ENCODE measurements around the gene SHROOM3.
A peak's percentile ranks its signal among the peaks of the same experiment; 100 is the strongest.

Gene SHROOM3

DNA sequence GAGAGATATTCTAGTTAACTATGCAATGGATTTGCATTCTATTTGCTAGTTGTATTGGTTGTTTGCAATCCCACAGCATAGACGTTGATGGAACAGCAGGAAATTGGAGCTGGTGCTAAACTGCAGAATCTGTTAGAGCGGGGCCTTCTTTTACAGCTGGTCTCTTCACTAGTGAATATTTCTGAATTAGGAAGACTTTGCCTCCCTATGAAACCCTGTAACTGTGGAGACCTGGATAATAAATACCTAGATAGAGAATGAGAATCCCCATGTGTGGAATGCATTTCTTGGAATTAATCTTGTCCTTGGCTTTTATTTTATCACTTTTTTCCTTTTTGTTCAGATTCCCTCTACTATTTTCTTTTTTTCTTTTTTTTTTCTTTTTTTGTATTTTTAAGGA is 109.7 kb downstream of the SHROOM3 start:
- no peak for DNase-seq

GRCh38 chr4:76545226-76545884 is 110.3 kb downstream of the SHROOM3 start:
- no peak for DNase-seq

DNA sequence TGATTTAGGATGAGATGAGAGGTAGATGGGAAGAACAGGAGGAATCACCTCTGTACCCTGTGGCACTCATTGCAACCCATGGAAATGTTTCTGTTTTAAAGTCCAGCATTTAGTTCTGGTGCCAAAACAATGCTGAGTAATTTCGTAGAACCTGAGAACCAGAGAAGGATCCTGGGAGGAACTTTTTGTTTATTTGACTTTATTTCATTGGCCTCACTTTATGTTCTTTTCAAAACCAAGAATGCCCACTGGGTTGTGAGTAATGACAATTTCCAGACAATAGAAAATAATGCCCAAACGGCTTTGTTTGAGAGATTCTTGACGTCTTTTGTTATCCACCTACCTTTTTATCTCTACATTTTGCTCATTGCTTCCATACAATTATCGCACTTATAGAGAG is 111.3 kb downstream of the SHROOM3 start:
- no peak for DNase-seq

DNA sequence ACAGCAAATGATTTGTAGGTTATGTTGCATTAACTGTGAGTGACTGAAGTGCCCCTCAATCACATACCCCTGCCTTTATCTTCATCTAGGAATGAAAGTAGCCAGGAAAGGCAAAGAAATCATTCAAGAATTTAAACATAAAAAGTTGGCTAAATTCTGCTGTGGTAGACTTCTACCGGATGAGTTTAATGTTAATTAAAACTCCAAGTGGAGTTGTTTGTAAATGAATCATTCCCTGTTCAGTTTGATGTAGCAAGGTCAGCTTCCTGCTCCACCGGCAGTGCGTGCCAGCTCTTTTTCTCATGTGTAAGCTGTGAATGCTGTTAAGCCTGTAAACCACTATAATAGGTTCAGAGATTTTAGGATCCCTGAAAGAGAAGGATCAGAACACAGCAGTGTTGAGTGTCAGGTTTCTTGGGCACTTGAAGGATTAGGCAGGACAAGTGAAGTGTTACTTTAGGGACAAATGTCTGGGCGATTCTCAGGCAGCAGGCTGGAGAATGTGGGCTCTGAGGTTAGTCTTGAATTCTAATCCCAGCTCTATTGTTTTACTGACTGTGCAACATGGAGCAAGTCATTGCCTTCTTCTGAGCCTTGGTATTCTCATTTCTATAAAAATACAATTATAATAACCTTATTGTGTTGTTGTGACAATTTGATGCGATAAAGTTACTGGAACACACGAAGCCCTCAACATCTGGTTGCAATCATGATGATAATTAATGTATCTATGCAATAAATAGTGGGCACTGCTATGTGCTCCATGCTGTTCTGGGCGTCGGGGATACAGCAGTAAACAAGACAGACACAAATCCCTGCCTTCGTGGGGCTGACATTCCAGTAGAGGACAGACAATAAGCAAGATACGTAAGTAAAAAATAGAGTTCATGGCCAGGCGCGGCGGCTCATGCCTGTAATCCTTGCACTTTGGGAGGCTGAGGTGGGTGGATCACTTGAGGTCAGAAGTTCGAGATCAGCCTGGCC is 112.0 kb downstream of the SHROOM3 start:
- peak; percentile 77 for DNase-seq

DNA sequence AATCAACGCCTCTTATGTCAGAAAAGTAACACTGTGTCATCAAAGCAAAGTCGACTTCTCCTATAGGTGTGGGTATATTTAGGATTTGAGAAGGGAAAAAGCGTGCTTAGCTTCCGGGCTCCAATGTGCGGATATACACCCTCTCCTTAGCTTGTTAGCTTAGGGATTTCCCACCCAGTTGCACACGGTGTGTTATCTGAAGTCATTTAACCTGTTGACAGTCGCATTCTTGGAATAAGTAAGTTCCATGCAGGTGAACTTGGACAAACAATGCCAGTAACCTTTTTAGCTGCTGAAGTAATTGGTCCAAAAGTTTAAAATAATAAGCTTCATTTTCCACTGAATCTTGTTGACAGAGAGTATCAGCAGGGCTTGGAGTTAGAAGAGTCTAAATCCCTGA is 113.7 kb downstream of the SHROOM3 start:
- no peak for DNase-seq

DNA sequence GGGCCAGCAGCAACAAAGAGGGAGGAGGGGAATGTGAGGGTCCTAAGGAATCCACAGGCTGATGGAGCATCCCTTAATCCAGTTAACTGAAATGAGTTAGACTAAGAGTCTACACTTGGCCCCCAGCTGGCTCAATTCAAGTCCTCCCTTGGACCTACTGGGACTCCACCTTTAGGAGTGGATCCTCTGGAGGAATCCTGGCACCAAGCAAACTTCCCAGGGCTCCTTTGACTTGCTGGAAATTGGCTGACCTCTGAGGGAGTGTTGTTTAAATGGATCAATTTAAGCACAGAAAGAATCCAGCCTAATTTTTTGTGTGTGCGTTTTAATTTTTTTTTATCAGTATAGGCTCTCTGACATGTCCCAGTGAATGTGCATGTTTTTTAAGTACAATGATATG is 114.7 kb downstream of the SHROOM3 start:
- DNase-seq = no peak

GRCh38 chr4:76550966-76551780 is 116.1 kb downstream of the SHROOM3 start:
- no peak for DNase-seq

DNA sequence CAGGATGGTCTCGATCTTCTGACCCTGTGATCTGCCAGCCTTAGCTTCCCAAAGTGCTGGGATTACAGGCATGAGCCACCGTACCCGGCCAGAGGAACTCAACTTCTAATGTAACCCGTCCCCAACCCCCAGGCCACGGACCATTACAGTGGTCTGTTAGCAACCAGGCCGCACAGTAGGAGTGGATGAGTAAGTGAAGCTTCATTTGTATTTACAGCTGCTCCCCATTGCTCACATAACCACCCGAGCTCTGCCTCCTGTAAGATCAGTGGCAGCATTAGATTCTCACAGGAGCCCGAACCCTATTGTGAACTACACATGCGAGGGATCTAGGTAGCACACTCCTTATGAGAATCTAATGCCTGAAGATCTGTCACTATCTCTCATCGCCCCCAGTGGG is 119.6 kb downstream of the SHROOM3 start:
- DNase-seq = no peak

- DNase-seq = no peak
Measured at GRCh38 chr4:76556452-76556851, 121.4 kb downstream of the SHROOM3 start.

GRCh38 chr4:76558396-76559235 is 123.6 kb downstream of the SHROOM3 start:
- no peak for DNase-seq

GRCh38 chr4:76559236-76560071 is 124.4 kb downstream of the SHROOM3 start:
- DNase-seq = no peak

DNA sequence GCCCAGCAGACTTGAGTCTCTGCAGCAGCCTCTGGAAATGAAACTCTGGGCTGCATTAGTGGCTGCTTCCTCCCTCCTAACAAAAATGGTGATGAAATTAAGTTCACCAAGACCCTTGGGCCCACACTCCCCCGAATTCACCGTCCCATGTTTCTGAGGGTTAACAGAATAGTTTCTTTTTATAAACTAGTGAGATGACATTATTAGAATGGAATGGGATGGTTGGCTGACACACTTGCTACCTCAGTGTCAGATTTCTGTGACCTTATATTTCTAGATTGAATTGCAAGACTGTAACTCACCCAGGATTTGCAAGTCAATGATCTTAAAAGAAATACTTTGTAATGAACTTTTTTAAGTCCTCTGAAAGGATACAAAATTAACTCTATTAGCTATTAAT is 127.1 kb downstream of the SHROOM3 start:
- no peak for DNase-seq

GRCh38 chr4:76562836-76563453 is 127.9 kb downstream of the SHROOM3 start:
- DNase-seq = no peak

DNA sequence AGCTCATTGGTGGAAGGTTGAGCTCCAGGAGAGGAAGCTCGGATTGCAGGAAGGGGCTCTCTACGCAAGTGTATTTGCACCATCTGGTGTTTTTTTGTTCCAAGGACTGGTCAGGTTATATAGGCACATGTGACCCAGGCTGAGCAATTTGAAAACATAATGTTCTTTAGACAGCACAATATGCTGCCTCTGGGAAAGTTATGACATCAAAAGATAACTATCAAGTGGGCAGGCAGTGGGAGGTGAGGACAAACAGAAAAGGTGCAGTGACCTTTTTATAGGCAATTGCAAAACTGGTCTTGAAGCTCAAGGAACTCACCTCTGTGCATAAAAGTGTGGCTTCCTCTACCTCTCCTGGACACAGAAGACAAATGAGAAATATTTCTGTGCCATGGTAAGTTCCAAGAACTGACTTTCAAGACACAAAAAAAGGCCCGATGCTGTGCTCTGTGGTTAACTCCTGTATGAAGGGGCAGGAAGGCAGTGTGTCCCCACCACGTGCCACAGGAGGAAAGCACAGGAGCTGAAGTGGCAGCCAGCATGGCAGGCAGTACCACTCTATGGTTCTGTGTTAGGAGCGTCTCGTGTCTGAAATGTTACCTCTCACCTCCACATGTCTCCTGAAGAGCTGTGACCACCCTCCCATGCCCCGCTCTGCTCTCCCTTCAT is 128.6 kb downstream of the SHROOM3 start:
- no peak for DNase-seq

- no peak for DNase-seq
Measured at GRCh38 chr4:76564123-76564915, 129.3 kb downstream of the SHROOM3 start.

GRCh38 chr4:76568262-76568661 is 133.2 kb downstream of the SHROOM3 start:
- DNase-seq = no peak

- DNase-seq = no peak
Measured at GRCh38 chr4:76569225-76569624, 134.2 kb downstream of the SHROOM3 start.

GRCh38 chr4:76569706-76570105 is 134.7 kb downstream of the SHROOM3 start:
- no peak for DNase-seq

Data from DMS79 treated with DMSO at 0.1 percent for 48 hours (cell line).